Upper lobe of left lung (tissue), 4 donors: Measurements from ENCODE around the gene SDS.

ENCODE experiments used
- POLR2A ChIP-seq, 4 donors: fragments of 450-650 bp; IDR thresholded peaks; one replicate each; pipeline ENCODE4 v1.5.1; 2016 to 2017; ENCODE audit warnings: antibody characterized with exemption in 4 of 4, mild to moderate bottlenecking in 2 of 4
- TF ChIP-seq, protein P1 (sequence below), 6 experiments: fragments of 450-650 bp in 4 of 6; fragments of 200-600 bp in 2 of 6; sonication (generic) in 2 of 6; IDR thresholded peaks; one replicate each; pipeline ENCODE4 v1.5.1; 2016 to 2019; ENCODE audit warnings: antibody characterized with exemption in 6 of 6

DNA sequence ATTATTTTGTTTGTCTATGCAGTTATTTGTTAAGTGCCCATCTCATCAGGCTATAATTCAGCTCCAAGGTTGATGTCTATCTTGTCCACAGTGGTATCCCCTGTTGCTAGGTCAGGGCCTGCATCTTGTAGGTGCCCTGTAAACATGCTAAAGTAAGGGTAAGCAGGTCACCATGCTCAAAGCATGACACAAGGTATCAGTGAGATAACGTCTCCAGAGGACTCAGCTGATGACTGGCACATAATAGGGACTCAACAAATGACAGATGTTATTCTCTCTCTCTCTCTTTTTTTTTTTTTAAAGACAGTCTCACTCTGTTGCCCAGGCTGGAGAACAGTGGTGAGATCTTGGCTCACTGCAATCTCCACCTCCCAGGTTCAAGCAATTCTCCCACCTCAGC lies 20.8 kb upstream of the SDS start:
- TF ChIP-seq, protein P1, sequence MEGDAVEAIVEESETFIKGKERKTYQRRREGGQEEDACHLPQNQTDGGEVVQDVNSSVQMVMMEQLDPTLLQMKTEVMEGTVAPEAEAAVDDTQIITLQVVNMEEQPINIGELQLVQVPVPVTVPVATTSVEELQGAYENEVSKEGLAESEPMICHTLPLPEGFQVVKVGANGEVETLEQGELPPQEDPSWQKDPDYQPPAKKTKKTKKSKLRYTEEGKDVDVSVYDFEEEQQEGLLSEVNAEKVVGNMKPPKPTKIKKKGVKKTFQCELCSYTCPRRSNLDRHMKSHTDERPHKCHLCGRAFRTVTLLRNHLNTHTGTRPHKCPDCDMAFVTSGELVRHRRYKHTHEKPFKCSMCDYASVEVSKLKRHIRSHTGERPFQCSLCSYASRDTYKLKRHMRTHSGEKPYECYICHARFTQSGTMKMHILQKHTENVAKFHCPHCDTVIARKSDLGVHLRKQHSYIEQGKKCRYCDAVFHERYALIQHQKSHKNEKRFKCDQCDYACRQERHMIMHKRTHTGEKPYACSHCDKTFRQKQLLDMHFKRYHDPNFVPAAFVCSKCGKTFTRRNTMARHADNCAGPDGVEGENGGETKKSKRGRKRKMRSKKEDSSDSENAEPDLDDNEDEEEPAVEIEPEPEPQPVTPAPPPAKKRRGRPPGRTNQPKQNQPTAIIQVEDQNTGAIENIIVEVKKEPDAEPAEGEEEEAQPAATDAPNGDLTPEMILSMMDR (IDR thresholded peaks at IDR 0.05): no peak
- no peak for TF ChIP-seq POLR2A (IDR thresholded peaks at IDR 0.05)
